NCI-H2171 treated with DMSO at 0.1 percent for 48 hours (cell line): ENCODE data around the gene ACACA.
"Not testable (repeated sequence)": the region's sequence is repeated elsewhere in the genome, so short reads cannot be mapped to it uniquely, and the experiment has no call there.

Source experiments
- DNase-seq: peaks from one replicate; lab custom pipeline; 2025; lab: John Stamatoyannopoulos, UW

Gene ACACA

DNA sequence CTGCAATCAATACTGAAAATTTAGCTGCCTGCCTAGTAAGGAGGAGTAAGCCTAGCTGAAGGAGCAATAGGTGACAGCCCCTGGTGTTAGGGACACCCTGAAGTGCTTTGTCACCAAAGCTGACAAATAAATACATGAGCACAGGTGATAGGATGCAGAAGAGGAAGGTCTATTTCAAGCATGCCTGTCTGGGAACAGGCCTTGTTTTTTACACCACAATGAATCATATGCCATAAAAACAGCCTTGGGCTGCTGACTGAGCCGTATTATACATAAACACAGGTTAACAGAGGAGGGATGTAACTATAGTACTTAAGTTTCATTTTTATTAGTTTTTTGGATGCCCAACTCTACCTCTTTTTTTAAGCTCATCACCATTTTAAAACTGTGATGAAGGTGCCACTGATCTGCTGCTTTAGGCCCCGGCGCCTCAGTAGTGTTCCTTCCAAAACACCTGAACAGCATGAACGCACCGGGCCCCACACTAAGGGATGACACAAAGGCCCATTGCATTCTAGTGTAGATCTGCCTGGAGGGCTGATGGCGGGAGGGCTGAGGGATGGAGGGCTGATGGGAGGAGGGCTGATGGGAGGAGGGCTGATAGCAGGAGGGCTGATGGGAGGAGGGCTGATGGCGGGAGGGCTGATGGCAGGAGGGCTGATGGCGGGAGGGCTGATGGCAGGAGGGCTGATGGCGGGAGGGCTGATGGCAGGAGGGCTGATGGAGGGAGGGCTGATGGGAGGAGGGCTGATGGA lies 307.5 kb downstream of the ACACA start:
- no peak for DNase-seq

GRCh38 chr17:37098152-37098551 lies 308.5 kb downstream of the ACACA start:
- no peak for DNase-seq

- no peak for DNase-seq
These were observed 309.5 kb downstream of the ACACA start for GRCh38 chr17:37097154-37097553.

- no peak for DNase-seq
These were observed 310.6 kb downstream of the ACACA start for GRCh38 chr17:37096071-37096470.

DNA sequence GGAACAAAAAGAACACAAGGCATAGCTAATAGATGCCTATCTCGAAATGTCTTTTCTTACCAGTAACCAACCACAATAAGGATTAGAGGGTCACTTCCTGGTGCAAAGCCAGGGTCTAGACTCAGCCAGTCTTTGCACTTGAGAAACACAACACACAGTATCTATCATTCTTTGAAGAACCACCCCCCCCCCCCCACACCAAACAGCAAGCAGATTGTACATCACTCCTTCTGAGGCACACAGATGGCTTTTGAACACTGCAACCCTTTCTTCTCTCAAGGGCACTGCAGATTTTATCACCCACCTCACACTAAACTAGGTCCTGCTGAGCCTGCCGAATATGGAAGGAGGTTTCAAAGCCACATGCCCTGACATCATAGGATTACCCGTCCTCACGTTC lies 312.2 kb downstream of the ACACA start:
- peak; percentile 7 for DNase-seq

DNA sequence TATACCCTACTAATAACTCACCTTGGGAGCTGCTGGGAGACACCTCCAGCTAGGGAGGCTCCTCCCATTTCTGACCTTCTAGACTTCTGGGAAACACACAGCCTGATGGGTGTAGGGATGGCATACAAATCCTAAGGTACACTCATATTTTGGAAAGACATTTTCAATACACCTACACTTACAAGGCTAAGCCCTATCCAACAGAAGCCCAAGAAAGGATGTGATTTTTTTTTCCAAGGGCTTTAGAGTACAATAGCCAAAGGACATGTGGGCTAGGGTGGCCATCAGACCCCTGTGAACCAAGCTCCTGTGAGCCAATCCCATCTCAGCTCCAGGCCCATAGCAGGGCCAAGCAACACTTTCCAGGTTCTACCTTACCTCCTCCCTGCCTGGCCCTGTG lies 313.9 kb downstream of the ACACA start:
- no peak for DNase-seq

GRCh38 chr17:37092071-37092470 lies 314.6 kb downstream of the ACACA start:
- DNase-seq, result no peak

DNA sequence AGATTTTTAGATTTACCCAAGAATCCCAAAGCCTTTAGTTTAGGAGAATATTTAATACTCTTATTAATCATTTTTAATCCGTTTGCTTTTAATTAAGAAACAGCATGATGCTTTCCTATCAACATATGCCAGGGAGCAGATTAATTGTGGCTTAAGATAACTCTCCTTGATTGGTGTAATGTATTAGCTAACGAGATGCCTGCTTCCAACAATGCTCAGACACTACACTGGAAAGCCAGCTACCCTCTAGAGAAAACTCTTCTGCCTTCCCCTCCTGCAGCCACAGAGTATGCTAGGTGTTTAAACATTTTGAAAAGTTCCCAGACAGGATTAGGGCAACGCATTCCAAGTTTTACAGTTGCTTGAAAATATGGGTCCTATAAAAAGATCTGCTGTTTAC lies 315.7 kb downstream of the ACACA start:
- no peak for DNase-seq

DNA sequence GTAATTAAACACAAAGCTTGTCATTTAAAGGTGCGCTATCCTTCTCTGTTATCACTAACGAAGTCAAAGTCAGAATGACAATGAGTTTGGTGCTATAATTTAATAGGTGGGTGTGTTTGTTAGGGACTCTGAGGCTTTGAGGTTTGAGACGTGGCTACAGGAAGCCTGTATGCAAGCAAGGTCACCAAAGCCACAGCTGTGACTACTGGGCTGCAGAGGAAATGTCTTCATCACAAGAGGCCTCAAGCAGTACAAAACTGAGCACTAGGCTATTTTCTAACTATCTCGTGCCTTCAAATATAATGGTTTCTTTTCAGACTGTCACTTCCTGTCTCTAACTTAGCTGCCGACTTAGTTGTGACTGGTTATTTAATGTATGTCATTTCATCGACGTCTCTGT lies 316.7 kb downstream of the ACACA start:
- no peak for DNase-seq

GRCh38 chr17:37088913-37089312 lies 317.7 kb downstream of the ACACA start:
- DNase-seq, result no peak

DNA sequence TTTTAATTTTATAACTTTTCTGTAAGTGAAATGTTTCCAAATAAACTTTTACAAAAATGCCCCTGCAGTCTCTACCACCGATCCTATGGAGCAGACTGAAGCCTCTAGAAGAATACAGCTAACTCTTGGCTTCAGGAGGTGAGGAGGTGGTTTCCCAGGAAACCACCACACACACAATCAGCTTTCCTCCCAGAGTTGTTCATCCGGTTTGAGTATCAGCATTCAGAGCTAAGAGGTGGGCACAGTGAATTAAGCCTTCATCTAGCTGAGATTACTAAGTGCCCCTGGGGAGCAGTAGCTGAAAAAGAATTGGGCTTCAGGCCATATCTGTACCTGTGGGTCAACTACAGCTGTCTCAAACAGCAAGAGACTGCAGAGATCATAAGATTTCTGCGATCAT lies 318.2 kb downstream of the ACACA start:
- no peak for DNase-seq

DNA sequence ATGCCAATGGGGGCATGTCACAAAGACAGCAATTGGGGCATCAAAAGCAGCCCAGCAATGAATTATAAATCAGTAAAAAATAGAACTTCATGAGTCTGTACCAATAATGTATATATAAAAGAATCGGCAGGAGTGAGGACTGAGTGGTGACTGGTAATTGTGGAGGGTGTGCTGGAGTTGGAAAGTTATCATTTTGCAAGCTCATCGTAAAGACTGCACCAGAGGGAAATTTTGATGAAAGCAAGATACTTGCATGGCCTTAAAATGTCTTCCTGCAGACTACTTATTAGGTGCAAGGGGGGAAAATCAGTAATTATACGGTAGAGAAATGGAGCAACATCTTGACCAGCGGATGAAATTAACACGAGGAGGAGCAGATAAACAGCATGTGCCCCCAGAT lies 319.0 kb downstream of the ACACA start:
- DNase-seq, result no peak

- no peak for DNase-seq
These were observed 319.7 kb downstream of the ACACA start for GRCh38 chr17:37086948-37087347.

DNA sequence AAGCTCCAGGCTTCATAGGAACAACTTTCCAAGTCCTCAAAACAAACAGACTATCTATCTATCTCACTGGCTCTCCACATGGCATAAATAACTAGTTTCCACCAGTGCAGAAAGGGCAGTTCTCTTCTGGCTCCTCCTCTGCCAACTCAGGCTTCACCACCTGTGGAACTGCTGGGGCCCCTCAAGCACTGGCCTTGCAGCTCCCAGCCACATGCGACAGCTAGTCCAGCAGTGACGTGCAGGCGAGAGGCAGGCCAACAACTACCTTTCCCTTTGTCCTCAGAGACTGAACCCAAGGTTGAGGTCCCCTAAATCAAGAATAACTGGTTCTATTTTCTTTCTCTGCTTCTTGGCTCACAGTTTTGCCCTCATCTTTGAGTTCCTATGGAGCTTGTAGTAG lies 320.3 kb downstream of the ACACA start:
- DNase-seq, result no peak

DNA sequence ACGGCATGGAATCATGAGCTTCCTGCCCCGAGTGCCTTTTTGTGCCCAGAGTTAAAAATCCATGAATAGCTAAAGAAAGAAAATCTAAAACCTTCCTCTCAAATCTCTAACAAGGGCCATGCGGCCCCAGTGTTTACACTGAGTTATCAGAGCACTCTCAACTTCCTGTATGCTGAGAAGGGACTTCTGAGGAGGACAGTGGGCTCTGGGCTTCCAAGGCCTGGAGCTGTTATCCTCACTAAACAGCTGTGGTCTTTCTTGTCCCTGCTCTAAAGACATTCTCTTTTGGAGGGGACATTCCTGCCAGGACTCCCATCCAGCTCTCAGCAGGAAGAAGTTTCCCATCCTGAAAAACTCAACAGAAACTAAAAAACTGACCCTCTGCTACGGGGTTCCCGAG lies 322.3 kb downstream of the ACACA start:
- no peak for DNase-seq

- no peak for DNase-seq
These were observed 323.2 kb downstream of the ACACA start for GRCh38 chr17:37083456-37083855.

DNA sequence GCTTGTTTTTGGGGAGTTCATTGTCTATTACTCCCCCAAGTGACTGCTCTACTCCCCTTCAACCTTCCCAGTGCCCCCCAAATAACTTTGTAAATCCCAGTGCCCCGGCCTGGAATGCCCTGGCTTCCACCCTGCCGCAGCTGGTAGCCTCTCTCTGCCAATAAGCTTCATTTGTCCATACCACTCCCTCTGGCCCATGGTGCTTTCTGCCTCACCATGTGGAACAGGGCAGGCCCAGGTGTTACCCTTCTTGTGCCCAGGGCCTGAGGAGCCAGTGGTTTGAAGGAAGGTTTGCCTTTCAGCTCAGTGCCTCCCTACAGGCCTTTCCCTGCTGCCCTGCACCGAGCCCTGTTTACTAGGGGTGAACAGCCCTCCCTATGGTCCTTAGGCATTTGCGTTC lies 323.7 kb downstream of the ACACA start:
- DNase-seq, result no peak

- no peak for DNase-seq
These were observed 324.2 kb downstream of the ACACA start for GRCh38 chr17:37082311-37082860.

- DNase-seq, result no peak
These were observed 325.3 kb downstream of the ACACA start for GRCh38 chr17:37081287-37081686.

DNA sequence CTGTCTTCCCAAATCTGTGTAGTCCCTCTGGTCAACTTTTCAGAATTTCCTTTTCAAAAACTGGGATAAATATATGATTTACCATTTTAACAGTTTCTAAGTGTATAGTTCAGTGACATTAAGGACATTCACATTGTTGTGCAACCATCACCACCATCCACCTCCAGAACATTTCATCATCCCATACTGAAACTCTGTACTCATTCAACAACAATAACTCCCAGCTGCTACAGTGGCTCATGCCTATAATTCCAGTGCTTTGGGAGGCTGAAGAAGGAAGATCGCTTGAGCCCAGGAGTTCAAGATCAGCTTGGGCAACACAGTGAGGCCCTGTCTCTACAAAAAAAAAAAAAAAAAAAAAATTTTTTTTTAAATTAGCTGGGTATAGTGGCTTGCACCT lies 326.9 kb downstream of the ACACA start:
- no peak for DNase-seq

- DNase-seq, result no peak
These were observed 327.4 kb downstream of the ACACA start for GRCh38 chr17:37079065-37079708.

DNA sequence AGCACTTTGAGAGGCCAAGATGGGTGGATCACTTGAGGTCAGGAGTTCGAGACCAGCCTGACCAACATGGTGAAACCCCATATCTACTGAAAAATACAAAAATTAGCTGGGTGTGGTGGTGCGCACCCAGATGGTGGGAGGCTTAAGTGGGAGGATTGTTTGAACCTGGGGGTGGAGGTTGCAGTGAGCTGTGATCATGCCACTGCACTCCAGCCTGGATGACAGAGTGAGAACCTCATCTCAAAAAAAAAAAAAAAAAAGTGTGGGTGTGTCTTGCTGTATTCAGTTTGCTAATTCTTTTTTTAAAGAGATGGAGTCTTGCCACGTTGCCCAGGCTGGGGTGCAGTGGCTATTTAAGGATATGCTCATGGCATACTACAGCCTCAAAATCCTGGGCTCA lies 333.2 kb downstream of the ACACA start:
- not testable (repeated sequence) for DNase-seq

GRCh38 chr17:37069087-37069486 lies 337.5 kb downstream of the ACACA start:
- no peak for DNase-seq

DNA sequence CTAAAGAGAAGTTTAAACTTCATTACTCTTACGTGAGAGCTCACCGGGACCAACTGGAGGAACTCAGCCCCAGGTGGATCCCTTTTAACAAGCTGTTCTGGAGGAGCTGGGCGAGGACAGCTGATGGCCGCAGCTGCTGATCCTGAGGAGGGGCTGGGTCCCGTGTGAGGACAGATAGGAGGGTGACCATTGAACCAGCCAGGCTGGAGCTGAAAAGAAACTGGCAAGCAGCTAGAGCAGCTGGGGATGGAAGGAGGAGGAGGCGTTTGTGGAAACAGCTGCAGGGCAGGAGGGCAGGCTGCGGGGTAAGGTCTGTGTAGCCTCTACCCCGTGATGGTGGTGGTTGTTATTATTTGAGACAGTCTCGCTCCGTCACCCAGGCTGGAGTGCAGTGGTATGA lies 338.4 kb downstream of the ACACA start:
- no peak for DNase-seq
